GM23248 (cell line): ENCODE results near the gene FILIP1L. TPM values are rescaled to one million over a fixed set of nuclear protein-coding genes. Genes with fewer than 3 reads are reported as not detected.
"Not testable (repeated sequence)": the region's sequence is repeated elsewhere in the genome, so short reads cannot be mapped to it uniquely, and the experiment has no call there.

Experiments used
- DNase-seq: peaks from one replicate; pipeline ENCODE4 v3.0.0-alpha.2; 2015
- H2AFZ ChIP-seq: fragments of 200-600 bp; sonication (generic); 2 replicates; pipeline ENCODE4 v1.6.1; 2016; ENCODE audit warnings: antibody characterized with exemption
- H3F3A ChIP-seq: fragments of 200-600 bp; sonication (generic); 2 replicates; pipeline ENCODE4 v1.6.1; 2016; ENCODE audit warnings: mild to moderate bottlenecking, antibody characterized with exemption, mixed run types; ENCODE audit not compliant: insufficient read depth
- H3K27ac ChIP-seq: fragments of 200-600 bp; sonication (generic); 2 replicates; pipeline ENCODE4 v1.5.1; 2016; ENCODE audit warnings: mild to moderate bottlenecking
- H3K27me3 ChIP-seq: fragments of 200-600 bp; sonication (generic); replicated peaks from 2 replicates; pipeline ENCODE4 v1.6.1; 2016; ENCODE audit warnings: mild to moderate bottlenecking; ENCODE audit not compliant: insufficient read depth
- H3K36me3 ChIP-seq: fragments of 200-600 bp; sonication (generic); 2 replicates; pipeline ENCODE4 v1.6.1; 2016; ENCODE audit warnings: low read depth, mild to moderate bottlenecking
- H3K4me1 ChIP-seq: fragments of 200-600 bp; sonication (generic); 2 replicates; pipeline ENCODE4 v1.6.1; 2016; ENCODE audit warnings: mild to moderate bottlenecking; ENCODE audit not compliant: insufficient read depth
- H3K4me2 ChIP-seq: fragments of 200-600 bp; sonication (generic); one replicate; pipeline ENCODE4 v1.6.1; 2016; ENCODE audit warnings: mild to moderate bottlenecking; ENCODE audit not compliant: unreplicated experiment
- H3K4me3 ChIP-seq: fragments of 200-600 bp; sonication (generic); 2 replicates; pipeline ENCODE4 v1.5.1; 2016; ENCODE audit warnings: mild to moderate bottlenecking
- H3K79me2 ChIP-seq: fragments of 200-600 bp; sonication (generic); 2 replicates; pipeline ENCODE4 v1.6.1; 2016; ENCODE audit warnings: mild to moderate bottlenecking; ENCODE audit not compliant: insufficient read depth
- H3K9ac ChIP-seq: fragments of 200-600 bp; sonication (generic); 2 replicates; pipeline ENCODE4 v1.6.1; 2016; ENCODE audit warnings: mild to moderate bottlenecking
- H3K9me2 ChIP-seq: fragments of 200-600 bp; sonication (generic); 2 replicates; pipeline ENCODE4 v1.6.1; 2016; ENCODE audit warnings: mixed run types, mild to moderate bottlenecking, moderate library complexity; ENCODE audit not compliant: insufficient read depth
- H3K9me3 ChIP-seq: fragments of 200-600 bp; sonication (generic); one replicate; pipeline ENCODE4 v1.6.1; 2017; ENCODE audit warnings: low read depth
- H4K20me1 ChIP-seq: fragments of 200-600 bp; sonication (generic); 2 replicates; pipeline ENCODE4 v1.6.0; 2016; ENCODE audit not compliant: insufficient read depth
- EZH2 ChIP-seq: fragments of 200-600 bp; sonication (generic); IDR thresholded peaks from 2 replicates; pipeline ENCODE4 v1.6.1; 2018; ENCODE audit warnings: antibody characterized with exemption, mild to moderate bottlenecking; ENCODE audit not compliant: insufficient read depth, poor library complexity, severe bottlenecking
- EZH2phosphoT487 ChIP-seq: fragments of 200-600 bp; sonication (generic); IDR thresholded peaks from 2 replicates; pipeline ENCODE4 v1.6.1; 2018; ENCODE audit warnings: antibody characterized with exemption, moderate library complexity, mild to moderate bottlenecking, low read depth; ENCODE audit not compliant: insufficient read depth
- whole genome bisulfite sequencing, 2 experiments: methylation state at CpG; one replicate each; pipeline ENCODE4 v1.1.6; 2015 to 2017; ENCODE audit warnings: low lambda C conversion rate in 2 of 2, low coverage in 1 of 2; ENCODE audit errors: missing lambda C conversion rate in 2 of 2; 5-methylcytosine and 5-hydroxymethylcytosine counted together
- in situ Hi-C: fragments of 300-500 bp; cut with MboI; formaldehyde crosslinking; loops from 2 replicates; pipeline ENCODE4 v1.15.0; 2020
- polyA plus RNA-seq: library from polyadenylated mRNA; unstranded; fragments of >200 nt; fragmentation: Nextera tagmentation; extraction: Ambion mirVana; gene quantifications from 2 replicates; pipeline ENCODE4 v1.2.1, GENCODE V29; 2016
- total RNA-seq: library from RNA; depleted of rRNA; stranded (reverse); fragments of >200 nt; shearing (Covaris generic); gene quantifications from 2 replicates; pipeline ENCODE4 v1.2.3, GENCODE V29; 2014

Gene FILIP1L
- total and polyA plus RNA-seq, 2 experiments from 2014 or later, result 45.0 to 66.3 TPM

DNA sequence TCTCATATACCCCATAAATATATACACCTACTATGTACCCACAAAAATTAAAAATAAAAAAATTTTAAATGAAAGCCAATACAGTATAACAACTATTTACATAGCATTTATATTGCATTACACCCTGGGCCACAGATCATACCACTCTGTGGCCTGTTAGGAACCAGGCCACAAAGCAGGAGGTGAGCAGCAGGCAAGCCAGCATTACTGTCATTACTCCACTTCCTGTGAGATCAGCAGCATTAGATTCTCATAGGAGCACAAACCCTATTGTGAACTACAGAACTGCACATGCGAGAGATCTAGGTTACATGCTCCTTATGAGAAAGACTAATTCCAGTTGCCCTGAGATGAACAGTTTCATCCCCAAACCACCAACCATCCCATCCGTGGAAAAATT lies 17.4 kb downstream of the FILIP1L start:
- 95 to 98% methylated on average over 2 of the region's 2 CpGs for WGBS, 2 experiments
- H4K20me1 ChIP-seq, result no peaks in the 10 kb centered on the region

DNA sequence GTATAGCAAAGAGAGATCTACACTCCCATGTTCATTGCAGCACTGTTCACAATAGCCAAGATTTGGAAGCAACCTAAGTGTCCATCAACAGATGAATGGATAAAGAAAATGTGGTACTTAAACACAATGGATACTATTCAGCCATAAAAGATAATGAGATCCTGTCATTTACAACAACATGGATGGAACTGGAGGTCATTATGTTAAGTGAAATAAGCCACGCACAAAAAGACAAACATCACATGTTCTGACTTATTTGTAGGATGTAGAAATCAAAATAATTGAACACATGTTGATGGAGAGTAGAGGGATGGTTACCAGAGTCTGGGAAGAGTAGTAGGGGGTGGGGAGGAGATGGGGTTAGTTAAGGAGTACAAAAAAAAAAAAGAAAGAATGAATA lies 18.0 kb downstream of the FILIP1L start:
- H3K4me3 ChIP-seq, H4K20me1 ChIP-seq, H3K9ac ChIP-seq, H3K27ac ChIP-seq, H3F3A ChIP-seq, H3K27me3 ChIP-seq, H3K36me3 ChIP-seq, H3K9me2 ChIP-seq, DNase-seq, H3K9me3 ChIP-seq, H2AFZ ChIP-seq, H3K4me2 ChIP-seq, in situ Hi-C loops, H3K79me2 ChIP-seq: not testable (repeated sequence)
- 92 to 100% methylated on average over 1 of the region's 1 CpG for WGBS, 2 experiments
- peaks cover 22% of the 10 kb centered on the region for H3K4me1 ChIP-seq

More for the DNA sequence above, 17.4 kb downstream of the FILIP1L start:
- Histone ChIP-seq H3K4me2 (no peak overlapping the region), H3F3A (no peaks in the 10 kb centered on the region), H3K79me2 (no peaks in the 10 kb centered on the region), H3K4me1 (peaks cover 22% of the 10 kb centered on the region), H3K9ac (no peak overlapping the region), H3K4me3 (no peak overlapping the region), H3K27ac (no peak overlapping the region), H2AFZ (no peak overlapping the region), H3K9me2 (no peaks in the 10 kb centered on the region), H3K36me3 (no peaks in the 10 kb centered on the region), H3K27me3 (no peaks in the 10 kb centered on the region), H3K9me3 (no peaks in the 10 kb centered on the region)
- in situ Hi-C loops, result no loop called here
- no peak for DNase-seq
- TF ChIP-seq EZH2phosphoT487 (no peak), EZH2 (no peak)

DNA sequence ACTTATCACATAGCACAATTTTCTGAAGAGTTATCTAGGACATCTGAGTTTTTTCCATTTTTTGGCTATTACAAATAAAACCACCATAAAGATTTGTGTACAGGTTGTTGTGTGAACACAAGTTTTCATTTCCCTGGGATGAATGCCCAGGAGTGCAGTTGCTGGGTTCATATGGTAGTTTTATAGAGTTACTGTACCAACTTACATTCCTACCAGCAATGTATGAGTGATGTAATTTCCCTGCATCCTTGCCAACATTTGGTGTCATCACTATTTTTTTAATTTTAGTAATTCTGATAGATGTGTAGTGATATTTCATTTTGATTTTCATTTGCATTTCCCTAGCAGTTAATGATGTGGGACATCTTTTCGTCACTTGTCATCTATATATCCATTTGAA lies 20.5 kb downstream of the FILIP1L start:
- Histone ChIP-seq H3K27me3 (no peaks in the 10 kb centered on the region), H3K27ac (no peak overlapping the region), H2AFZ (no peak overlapping the region), H3K36me3 (no peaks in the 10 kb centered on the region), H3K79me2 (no peaks in the 10 kb centered on the region), H4K20me1 (no peaks in the 10 kb centered on the region), H3K4me3 (no peak overlapping the region), H3K9me3 (no peaks in the 10 kb centered on the region), H3F3A (peaks cover 14% of the 10 kb centered on the region), H3K4me1 (peaks cover 25% of the 10 kb centered on the region), H3K9me2 (no peaks in the 10 kb centered on the region), H3K9ac (no peak overlapping the region), H3K4me2 (no peak overlapping the region)
- TF ChIP-seq EZH2phosphoT487 (no peak), EZH2 (no peak)
- peak; percentile 41 for DNase-seq
- WGBS, 2 experiments, result 93 to 100% methylated on average over 1 of the region's 1 CpG
- in situ Hi-C loops, result no loop called here

DNA sequence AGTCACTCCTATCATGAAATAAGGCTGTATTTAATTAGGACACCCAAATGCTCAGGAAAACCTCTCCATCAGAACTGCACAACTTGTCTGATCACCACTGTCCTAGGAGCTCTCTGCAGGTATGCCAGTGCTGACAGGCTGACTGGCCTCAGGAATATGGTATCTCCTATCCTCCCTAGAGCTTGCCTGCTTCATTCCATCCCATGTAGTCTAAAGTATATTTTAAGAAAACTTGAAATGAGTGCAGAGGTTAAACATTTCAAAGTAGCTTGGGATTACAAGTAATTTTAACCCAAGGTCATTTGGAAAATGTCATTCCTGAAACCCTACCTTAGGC lies 23.7 kb downstream of the FILIP1L start:
- peaks cover 40% of the 10 kb centered on the region for H3K4me1 ChIP-seq
- peak overlapping the region; percentile 72 for H3K4me2 ChIP-seq
- no peaks in the 10 kb centered on the region for H3K79me2 ChIP-seq
- H4K20me1 ChIP-seq, result no peaks in the 10 kb centered on the region
- H3K4me3 ChIP-seq, result no peak overlapping the region
- DNase-seq, result no peak
- no peaks in the 10 kb centered on the region for H3K27me3 ChIP-seq
- no peaks in the 10 kb centered on the region for H3K36me3 ChIP-seq
- H3K9me3 ChIP-seq, result no peaks in the 10 kb centered on the region
- no peak overlapping the region for H3K9ac ChIP-seq
- TF ChIP-seq EZH2 (no peak), EZH2phosphoT487 (no peak)
- no peak overlapping the region for H3K27ac ChIP-seq
- H3K9me2 ChIP-seq, result no peaks in the 10 kb centered on the region
- in situ Hi-C loops, result no loop called here
- H2AFZ ChIP-seq, result no peak overlapping the region
- peaks cover 21% of the 10 kb centered on the region for H3F3A ChIP-seq

DNA sequence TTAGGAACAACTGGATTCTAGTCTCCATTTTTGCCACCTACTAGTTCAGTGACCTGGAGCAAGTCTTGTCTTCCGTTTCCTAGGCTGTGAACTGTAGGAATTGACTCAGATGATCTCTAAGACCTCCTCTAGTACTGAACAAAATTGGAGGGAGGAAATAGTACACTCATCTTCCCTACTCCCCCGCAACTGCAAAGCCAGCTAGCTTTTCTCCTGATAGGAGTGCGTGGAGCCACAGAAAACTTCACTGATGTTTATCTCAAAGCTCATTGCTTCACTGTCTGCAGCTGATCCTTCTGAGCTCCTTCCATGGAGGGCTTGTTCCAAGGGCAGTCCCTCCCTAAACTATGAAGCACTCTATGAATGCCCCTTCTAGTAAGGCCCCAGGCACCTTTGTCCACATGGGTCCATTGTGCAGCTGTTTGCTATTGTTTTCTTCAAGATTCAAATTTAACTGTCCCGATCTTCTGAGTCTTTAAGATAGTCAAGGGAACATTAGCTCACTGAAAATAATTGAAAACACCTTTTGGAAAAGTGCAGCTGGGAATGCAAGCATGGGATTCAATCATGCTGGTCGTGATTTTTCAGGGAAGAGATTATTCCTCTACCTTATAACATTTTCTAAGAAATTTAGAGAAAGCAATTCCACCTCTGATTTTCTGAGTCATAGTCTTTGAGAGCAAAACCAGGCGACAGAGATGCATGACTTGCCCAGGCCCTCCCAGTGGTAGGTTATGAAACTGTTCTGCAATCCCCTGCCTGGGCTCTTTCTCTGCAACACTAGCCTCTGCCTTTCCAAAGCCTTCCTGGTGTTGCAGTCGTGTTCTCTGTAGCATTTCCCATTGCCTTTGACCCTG lies 24.3 kb downstream of the FILIP1L start:
- no peaks in the 10 kb centered on the region for H3K36me3 ChIP-seq
- H3K4me1 ChIP-seq, result peaks cover 40% of the 10 kb centered on the region
- no peaks in the 10 kb centered on the region for H4K20me1 ChIP-seq
- peak overlapping the region; percentile 72 for H3K4me2 ChIP-seq
- TF ChIP-seq EZH2 (no peak), EZH2phosphoT487 (no peak)
- H3K79me2 ChIP-seq, result no peaks in the 10 kb centered on the region
- peak overlapping the region; percentile 48; the same call in 1 of the 2 replicates for H3K9ac ChIP-seq
- DNase-seq, result peak; percentile 89
- peak overlapping the region; percentile 50 for H3K4me3 ChIP-seq
- WGBS, 2 experiments, result 6 to 7% methylated on average over 7 of the region's 7 CpGs
- H3K9me3 ChIP-seq, result no peaks in the 10 kb centered on the region
- no peaks in the 10 kb centered on the region for H3K9me2 ChIP-seq
- H2AFZ ChIP-seq, result peak overlapping the region; percentile 44
- no peaks in the 10 kb centered on the region for H3K27me3 ChIP-seq
- H3F3A ChIP-seq, result peaks cover 21% of the 10 kb centered on the region
- H3K27ac ChIP-seq, result peak overlapping the region; percentile 72
- in situ Hi-C loops, result no loop called here
